ENCODE data around the gene HES1.

HES1 gene

GRCh38 chr3:194167480-194168282 lies 31.7 kb downstream of the HES1 start:
- no peak for DNase-seq (ENCODE audit: low spot score)

- no peak for DNase-seq (ENCODE audit: low spot score)
These were observed 33.0 kb downstream of the HES1 start for GRCh38 chr3:194168994-194169393.

DNA sequence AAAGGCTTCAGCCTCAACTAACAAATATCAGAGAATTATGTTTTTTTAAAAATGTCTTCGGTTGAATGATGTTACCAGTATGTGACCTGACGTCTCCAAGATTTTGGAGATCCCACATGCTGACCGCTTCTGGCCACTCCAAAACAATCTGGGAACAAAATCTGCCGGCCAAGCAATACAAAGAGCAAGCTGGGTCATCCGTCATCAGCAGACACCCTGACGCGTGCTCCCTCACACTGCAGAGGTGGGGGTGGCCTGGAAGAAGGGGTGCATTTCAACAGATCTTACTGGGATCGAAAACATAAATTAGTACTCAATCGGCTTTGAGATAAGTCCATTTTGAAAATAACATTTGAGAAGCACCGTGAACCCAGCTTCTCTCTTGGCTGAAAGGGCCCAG lies 33.6 kb downstream of the HES1 start:
- no peak for DNase-seq (ENCODE audit: low spot score)

DNA sequence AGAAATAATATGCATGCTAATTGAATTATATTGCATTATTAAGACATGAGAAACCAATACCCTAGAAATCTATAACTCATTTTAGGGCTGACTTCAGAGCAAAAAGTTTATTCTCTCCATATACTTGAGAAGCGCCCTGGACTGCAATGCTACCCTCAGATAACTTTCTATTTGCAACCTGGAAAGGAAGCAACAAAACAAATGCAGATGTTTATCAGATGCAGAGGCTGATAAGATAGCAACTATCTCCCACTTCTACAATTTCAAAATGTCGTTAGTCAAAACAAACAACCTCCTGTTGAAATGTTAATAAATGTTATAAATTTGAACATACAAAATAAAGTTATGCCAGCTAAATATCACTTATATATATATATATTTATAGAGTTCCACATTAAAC lies 34.8 kb downstream of the HES1 start:
- no peak for DNase-seq (ENCODE audit: low spot score)

DNA sequence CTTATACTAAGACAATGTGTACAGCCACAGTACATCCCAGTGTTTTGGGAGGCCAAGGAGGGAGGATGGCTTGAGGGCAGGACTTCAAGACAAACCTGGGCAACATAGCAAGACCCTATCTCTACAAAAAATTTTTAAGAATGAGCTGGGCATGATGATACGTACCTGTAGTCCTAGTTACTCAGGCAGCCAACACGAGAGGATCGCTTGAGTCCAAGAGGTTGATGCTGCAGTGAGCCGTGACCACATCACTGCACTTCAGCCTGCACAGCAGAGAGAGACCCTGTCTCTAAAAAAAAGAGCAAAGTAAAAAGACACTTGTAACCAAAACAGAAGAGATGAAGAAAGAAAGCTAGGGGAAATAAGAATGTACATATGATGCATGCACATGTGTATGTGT lies 38.5 kb downstream of the HES1 start:
- DNase-seq (ENCODE audit: low spot score): no peak

- no peak for DNase-seq (ENCODE audit: low spot score)
These were observed 39.0 kb downstream of the HES1 start for GRCh38 chr3:194174980-194175379.

GRCh38 chr3:194176274-194176991 lies 40.5 kb downstream of the HES1 start:
- no peak for DNase-seq (ENCODE audit: low spot score)

DNA sequence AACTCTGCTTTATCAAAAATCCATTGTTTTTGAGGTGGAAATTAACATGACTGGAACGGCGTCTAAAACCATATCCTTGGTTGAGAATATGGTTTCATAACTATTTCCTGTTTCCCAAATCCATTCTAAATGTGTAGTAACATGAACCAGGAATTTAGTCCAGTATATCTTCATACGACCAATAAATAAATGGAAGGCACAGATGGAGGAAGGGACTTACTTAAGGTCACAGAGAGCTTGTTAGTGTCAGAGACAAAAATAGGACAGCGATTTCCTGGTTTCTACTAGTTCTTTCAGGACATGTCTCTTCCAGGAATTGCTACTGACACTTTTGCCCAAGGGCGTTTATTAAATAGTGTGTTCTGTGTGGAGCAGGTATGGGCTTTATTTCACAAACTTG lies 41.2 kb downstream of the HES1 start:
- no peak for DNase-seq (ENCODE audit: low spot score)

DNA sequence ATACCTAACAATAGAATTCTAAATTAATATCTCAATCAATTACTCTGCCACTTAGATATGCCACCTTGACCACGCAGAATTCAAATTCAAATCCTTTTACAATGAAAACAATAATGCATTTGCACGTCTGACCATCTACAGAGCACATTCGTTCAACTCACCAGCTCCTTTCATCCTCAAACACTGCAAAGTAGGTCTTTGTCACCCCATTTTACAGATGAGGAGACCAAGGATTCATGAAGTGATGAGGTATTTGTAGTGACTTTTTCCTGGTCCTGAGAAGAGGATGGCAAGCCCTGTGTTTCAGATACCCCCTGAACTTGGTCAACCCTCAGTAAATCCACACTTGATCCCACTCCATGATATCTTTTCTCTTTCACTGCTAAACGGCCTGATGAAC lies 42.2 kb downstream of the HES1 start:
- no peak for DNase-seq (ENCODE audit: low spot score)

- no peak for DNase-seq (ENCODE audit: low spot score)
These were observed 42.7 kb downstream of the HES1 start for GRCh38 chr3:194178669-194179068.

DNA sequence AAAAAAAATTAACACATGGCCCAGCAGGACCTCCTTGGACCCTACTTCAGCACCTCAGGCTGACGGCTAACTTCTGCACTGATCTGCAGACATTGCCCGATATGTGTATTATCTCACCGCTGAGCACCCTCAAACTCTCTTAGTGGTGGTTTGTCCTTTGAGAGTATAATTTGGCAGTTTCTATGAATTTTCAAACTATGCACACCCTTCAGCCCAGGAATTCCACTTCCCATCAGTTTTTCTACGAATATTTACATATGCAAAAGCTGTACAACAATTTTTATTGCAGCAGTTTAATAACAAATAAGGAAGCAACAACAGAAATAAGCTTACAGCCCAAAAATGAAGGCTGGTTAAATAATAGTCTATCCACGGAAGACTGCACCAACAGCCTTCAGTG lies 44.6 kb downstream of the HES1 start:
- no peak for DNase-seq (ENCODE audit: low spot score)

- DNase-seq (ENCODE audit: low spot score): no peak
These were observed 45.9 kb downstream of the HES1 start for GRCh38 chr3:194181612-194182529.

- DNase-seq (ENCODE audit: low spot score): no peak
These were observed 47.3 kb downstream of the HES1 start for GRCh38 chr3:194183271-194183670.

DNA sequence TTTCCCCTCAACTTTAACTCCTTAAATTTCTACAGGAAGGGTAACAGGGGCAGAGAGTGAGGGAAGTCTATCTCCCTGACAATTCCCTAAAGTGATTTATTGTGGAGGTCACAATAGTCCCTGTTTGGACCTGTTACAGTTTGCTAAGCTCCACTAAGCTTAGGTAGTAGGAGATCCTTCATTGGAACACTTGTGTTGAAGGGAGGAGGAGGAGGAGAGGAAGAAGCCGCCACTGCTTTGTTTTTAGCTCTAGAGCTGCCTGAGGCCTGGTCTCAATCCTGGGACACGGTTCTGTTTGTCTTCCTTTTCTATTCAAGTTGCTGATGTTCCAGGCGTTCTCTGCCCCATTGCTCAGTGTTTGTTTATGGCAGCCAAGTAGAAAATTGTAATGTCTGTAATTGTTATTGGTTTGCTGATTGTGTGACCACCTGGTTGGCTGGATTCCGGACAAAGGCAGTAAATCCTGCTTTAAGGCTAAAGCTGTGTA lies 48.4 kb downstream of the HES1 start:
- DNase-seq (ENCODE audit: low spot score): no peak

- no peak for DNase-seq (ENCODE audit: low spot score)
These were observed 48.9 kb downstream of the HES1 start for GRCh38 chr3:194184801-194185200.

DNA sequence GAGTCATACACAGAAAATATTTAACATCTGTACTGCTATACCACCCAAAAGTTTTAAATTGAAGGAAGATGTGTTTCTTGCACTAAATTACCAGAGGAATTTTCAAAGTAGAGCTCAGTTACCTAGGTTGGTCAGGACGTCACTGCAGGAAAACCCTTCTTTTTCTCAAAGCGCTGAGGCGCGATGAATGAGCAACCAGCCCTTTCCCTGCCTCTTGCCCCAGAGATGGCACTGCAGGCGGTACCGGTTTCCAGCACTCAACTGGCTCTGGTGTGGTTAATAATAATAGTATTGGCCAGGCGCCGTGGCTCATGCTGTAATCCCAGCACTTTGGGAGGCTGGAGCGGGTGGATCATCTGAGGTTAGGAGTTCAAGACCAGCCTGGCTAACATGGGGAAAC lies 49.3 kb downstream of the HES1 start:
- DNase-seq (ENCODE audit: low spot score): no peak

- DNase-seq (ENCODE audit: low spot score): no peak
These were observed 51.4 kb downstream of the HES1 start for GRCh38 chr3:194187233-194187944.
